ENCODE results near the gene SGK2.
"Not testable (repeated sequence)": the region's sequence is repeated elsewhere in the genome, so short reads cannot be mapped to it uniquely, and the experiment has no call there.

DNA sequence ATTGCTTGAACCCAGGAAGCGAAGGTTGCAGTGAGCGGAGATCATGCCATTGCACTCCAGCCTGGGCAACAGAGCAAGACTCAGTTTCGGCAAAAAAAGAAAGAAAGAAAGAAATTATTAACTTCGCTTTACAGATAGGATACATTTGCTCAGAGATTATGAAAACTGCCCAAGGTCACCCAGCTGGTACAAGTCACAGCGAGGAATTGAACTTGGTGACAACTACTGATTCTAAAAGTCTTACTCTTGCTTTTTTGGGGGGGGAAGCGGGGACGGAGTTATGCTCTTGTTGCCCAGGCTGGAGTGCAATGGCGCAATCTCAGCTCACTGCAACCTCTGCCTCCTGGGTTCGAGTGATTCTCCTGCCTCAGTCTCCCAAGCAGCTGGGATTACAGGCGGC lies 29.7 kb downstream of the SGK2 start:
- TF ChIP-seq, protein P1, sequence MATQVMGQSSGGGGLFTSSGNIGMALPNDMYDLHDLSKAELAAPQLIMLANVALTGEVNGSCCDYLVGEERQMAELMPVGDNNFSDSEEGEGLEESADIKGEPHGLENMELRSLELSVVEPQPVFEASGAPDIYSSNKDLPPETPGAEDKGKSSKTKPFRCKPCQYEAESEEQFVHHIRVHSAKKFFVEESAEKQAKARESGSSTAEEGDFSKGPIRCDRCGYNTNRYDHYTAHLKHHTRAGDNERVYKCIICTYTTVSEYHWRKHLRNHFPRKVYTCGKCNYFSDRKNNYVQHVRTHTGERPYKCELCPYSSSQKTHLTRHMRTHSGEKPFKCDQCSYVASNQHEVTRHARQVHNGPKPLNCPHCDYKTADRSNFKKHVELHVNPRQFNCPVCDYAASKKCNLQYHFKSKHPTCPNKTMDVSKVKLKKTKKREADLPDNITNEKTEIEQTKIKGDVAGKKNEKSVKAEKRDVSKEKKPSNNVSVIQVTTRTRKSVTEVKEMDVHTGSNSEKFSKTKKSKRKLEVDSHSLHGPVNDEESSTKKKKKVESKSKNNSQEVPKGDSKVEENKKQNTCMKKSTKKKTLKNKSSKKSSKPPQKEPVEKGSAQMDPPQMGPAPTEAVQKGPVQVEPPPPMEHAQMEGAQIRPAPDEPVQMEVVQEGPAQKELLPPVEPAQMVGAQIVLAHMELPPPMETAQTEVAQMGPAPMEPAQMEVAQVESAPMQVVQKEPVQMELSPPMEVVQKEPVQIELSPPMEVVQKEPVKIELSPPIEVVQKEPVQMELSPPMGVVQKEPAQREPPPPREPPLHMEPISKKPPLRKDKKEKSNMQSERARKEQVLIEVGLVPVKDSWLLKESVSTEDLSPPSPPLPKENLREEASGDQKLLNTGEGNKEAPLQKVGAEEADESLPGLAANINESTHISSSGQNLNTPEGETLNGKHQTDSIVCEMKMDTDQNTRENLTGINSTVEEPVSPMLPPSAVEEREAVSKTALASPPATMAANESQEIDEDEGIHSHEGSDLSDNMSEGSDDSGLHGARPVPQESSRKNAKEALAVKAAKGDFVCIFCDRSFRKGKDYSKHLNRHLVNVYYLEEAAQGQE (IDR thresholded peaks at IDR 0.05; ENCODE audit: insufficient replicate concordance, low read depth), result not testable (repeated sequence)
- TF ChIP-seq, protein P2, sequence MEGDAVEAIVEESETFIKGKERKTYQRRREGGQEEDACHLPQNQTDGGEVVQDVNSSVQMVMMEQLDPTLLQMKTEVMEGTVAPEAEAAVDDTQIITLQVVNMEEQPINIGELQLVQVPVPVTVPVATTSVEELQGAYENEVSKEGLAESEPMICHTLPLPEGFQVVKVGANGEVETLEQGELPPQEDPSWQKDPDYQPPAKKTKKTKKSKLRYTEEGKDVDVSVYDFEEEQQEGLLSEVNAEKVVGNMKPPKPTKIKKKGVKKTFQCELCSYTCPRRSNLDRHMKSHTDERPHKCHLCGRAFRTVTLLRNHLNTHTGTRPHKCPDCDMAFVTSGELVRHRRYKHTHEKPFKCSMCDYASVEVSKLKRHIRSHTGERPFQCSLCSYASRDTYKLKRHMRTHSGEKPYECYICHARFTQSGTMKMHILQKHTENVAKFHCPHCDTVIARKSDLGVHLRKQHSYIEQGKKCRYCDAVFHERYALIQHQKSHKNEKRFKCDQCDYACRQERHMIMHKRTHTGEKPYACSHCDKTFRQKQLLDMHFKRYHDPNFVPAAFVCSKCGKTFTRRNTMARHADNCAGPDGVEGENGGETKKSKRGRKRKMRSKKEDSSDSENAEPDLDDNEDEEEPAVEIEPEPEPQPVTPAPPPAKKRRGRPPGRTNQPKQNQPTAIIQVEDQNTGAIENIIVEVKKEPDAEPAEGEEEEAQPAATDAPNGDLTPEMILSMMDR (IDR thresholded peaks at IDR 0.05; ENCODE audit: insufficient read depth, low read length), result not testable (repeated sequence)
- not testable (repeated sequence) for TF ChIP-seq POLR2AphosphoS5 (IDR thresholded peaks at IDR 0.05; ENCODE audit: low read depth); SPI1 (IDR thresholded peaks at IDR 0.05; ENCODE audit: borderline replicate concordance, low read depth); GABPA (IDR thresholded peaks at IDR 0.05; ENCODE audit: low read depth)
